HepG2 (cell line): ENCODE measurements around the gene VWCE. TPM values are rescaled to one million over a fixed set of nuclear protein-coding genes. Genes with fewer than 3 reads are reported as not detected.

Experiments
- AGO2 ChIP-seq: fragments of 200-400 bp; formaldehyde crosslinking; optimal IDR thresholded peaks from 2 replicates; pipeline ENCODE3; 2017; ENCODE audit warnings: mild to moderate bottlenecking, low read depth, low read length, moderate library complexity
- ARNT2 ChIP-seq: sonication (generic); formaldehyde crosslinking; IDR thresholded peaks from 2 replicates; pipeline ENCODE4 v1.8.0; 2022; ENCODE audit warnings: mild to moderate bottlenecking, low read depth, missing genetic modification reagents, moderate library complexity
- CBFB ChIP-seq: sonication (generic); formaldehyde crosslinking; IDR thresholded peaks from 2 replicates; pipeline ENCODE4 v1.4.0; 2020; ENCODE audit warnings: missing genetic modification reagents
- NFIB ChIP-seq: sonication (generic); formaldehyde crosslinking; IDR thresholded peaks from 2 replicates; pipeline ENCODE4 v1.9.0; 2021; ENCODE audit warnings: missing genetic modification reagents, mild to moderate bottlenecking, borderline replicate concordance
- NFIC ChIP-seq: IDR thresholded peaks from 2 replicates; pipeline ENCODE4 v1.6.1; 2012; ENCODE audit warnings: mild to moderate bottlenecking, low read length, inconsistent platforms
- NR2F6 ChIP-seq, 2 experiments: IDR thresholded peaks; 2 replicates each; pipeline ENCODE4 v1.6.1; 2016; ENCODE audit warnings: antibody characterized with exemption in 1 of 2, mild to moderate bottlenecking in 1 of 2
- PRMT3 ChIP-seq: sonication (generic); formaldehyde crosslinking; IDR thresholded peaks from 2 replicates; pipeline ENCODE4 v1.8.1; 2022; ENCODE audit warnings: low read depth, mild to moderate bottlenecking, moderate library complexity, missing genetic modification reagents, borderline replicate concordance
- SAP130 ChIP-seq: IDR thresholded peaks from 2 replicates; pipeline ENCODE4 v1.6.1; 2016; ENCODE audit warnings: low read depth
- ZFP37 ChIP-seq: sonication (generic); formaldehyde crosslinking; IDR thresholded peaks from 2 replicates; pipeline ENCODE4 v1.4.0; 2020; ENCODE audit warnings: missing genetic modification reagents, borderline replicate concordance
- ZMAT5 ChIP-seq: sonication (generic); formaldehyde crosslinking; IDR thresholded peaks from 2 replicates; pipeline ENCODE4 v1.5.0; 2020; ENCODE audit warnings: mild to moderate bottlenecking, low read depth, missing genetic modification reagents, borderline replicate concordance
- ZNF230 ChIP-seq: sonication (generic); formaldehyde crosslinking; IDR thresholded peaks from 2 replicates; pipeline ENCODE4 v1.4.0; 2020; ENCODE audit warnings: mild to moderate bottlenecking, missing genetic modification reagents
- ZNF337 ChIP-seq: sonication (generic); formaldehyde crosslinking; IDR thresholded peaks from 2 replicates; pipeline ENCODE4 v1.5.1; 2020; ENCODE audit warnings: missing genetic modification reagents, low read depth, mild to moderate bottlenecking, borderline replicate concordance
- ZNF414 ChIP-seq: sonication (generic); formaldehyde crosslinking; IDR thresholded peaks from 2 replicates; pipeline ENCODE4 v1.5.0; 2020; ENCODE audit warnings: missing genetic modification reagents
- ZNF563 ChIP-seq: sonication (generic); formaldehyde crosslinking; IDR thresholded peaks from 2 replicates; pipeline ENCODE4 v1.8.0; 2022; ENCODE audit warnings: mild to moderate bottlenecking, moderate library complexity, missing genetic modification reagents
- ZNF709 ChIP-seq: sonication (generic); formaldehyde crosslinking; IDR thresholded peaks from 2 replicates; pipeline ENCODE4 v1.5.0; 2020; ENCODE audit warnings: mild to moderate bottlenecking, missing genetic modification reagents
- polyA plus RNA-seq, 8 experiments: library from polyadenylated mRNA; depleted of rRNA in 3 of 8; stranded (reverse) in 7 of 8; unstranded in 1 of 8; fragments of >200 nt; fragmentation: Illumina TruSeq in 4 of 8; extraction: Trizol in 4 of 8; gene quantifications; 2 replicates each; pipeline versions ENCODE4 v1.2.1 to v1.2.3, GENCODE V29; 2011 to 2016; ENCODE audit warnings: low read depth in 4 of 8, missing spikeins in 1 of 8, mixed read lengths in 1 of 8; ENCODE audit not compliant: insufficient read depth in 1 of 8
- total RNA-seq, 5 experiments: library from RNA; depleted of rRNA; stranded (reverse); fragments of >200 nt; fragmentation: Illumina TruSeq; extraction: Trizol; gene quantifications; 2 replicates each; pipeline ENCODE4 v1.2.3, GENCODE V29; 2016; ENCODE audit warnings: low read depth in 1 of 5
- TF ChIP-seq, protein P1 (sequence below): sonication (generic); formaldehyde crosslinking; IDR thresholded peaks from 2 replicates; pipeline ENCODE4 v1.9.0; 2021; ENCODE audit warnings: missing genetic modification reagents, borderline replicate concordance
- TF ChIP-seq, protein P2 (sequence below): sonication (generic); formaldehyde crosslinking; IDR thresholded peaks from 2 replicates; pipeline ENCODE4 v1.4.0; 2020; ENCODE audit warnings: missing genetic modification reagents; ENCODE audit errors: not compliant biosample characterization
- TF ChIP-seq, protein P3 (sequence below): sonication (generic); formaldehyde crosslinking; IDR thresholded peaks from 2 replicates; pipeline ENCODE4 v1.8.0; 2022; ENCODE audit warnings: missing genetic modification reagents, mild to moderate bottlenecking, inconsistent platforms, borderline replicate concordance

VWCE gene
- total and polyA plus RNA-seq, 2 of the 13 experiments (the other 11 are each of a cell fraction or from before 2014, with no cell fraction given): 27.6 to 58.3 TPM

DNA sequence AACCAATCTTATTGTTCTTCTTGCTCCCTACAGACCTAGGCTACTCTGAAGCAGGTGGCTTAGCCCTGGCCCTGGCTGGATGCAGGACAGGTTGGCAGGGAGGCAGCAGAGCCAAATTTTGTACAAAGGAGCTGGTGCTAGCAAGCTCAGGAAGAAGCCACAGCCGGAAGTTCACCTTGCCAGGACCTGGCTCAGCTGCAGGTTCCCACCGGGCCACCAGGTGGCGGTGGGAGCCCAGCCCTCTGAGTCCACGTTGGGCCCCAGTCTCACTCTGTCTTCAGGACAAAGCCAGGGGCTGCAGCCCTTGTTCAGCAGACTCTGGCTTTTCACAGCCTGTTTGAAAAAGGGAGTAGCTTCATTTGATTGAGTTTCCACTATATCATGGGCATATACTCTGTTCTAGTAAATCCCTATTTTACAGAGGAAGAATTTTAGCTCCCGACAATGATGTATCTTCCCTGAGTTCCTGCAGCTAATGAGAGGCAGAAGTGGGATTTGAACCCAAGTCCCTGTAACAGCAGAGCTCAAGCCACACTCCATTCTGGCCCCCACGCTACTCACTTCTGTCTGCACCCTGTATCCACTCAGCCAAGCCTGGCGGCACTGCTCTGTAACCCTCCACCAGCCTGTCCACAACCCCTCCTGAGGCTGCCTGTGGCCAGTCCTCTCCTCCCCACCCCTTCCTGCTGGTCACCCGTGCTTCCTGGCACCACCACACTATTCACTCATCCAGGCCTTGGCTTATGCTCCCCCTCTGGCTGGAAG lies 41.2 kb upstream of the VWCE start (continued):
- TF ChIP-seq, protein P1, sequence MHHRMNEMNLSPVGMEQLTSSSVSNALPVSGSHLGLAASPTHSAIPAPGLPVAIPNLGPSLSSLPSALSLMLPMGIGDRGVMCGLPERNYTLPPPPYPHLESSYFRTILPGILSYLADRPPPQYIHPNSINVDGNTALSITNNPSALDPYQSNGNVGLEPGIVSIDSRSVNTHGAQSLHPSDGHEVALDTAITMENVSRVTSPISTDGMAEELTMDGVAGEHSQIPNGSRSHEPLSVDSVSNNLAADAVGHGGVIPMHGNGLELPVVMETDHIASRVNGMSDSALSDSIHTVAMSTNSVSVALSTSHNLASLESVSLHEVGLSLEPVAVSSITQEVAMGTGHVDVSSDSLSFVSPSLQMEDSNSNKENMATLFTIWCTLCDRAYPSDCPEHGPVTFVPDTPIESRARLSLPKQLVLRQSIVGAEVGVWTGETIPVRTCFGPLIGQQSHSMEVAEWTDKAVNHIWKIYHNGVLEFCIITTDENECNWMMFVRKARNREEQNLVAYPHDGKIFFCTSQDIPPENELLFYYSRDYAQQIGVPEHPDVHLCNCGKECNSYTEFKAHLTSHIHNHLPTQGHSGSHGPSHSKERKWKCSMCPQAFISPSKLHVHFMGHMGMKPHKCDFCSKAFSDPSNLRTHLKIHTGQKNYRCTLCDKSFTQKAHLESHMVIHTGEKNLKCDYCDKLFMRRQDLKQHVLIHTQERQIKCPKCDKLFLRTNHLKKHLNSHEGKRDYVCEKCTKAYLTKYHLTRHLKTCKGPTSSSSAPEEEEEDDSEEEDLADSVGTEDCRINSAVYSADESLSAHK (CRISPR knock-in tag): no peak
- TF ChIP-seq AGO2 (no peak), SAP130 (peak; percentile 74), NR2F6 (IDR thresholded peaks at IDR 0.05) (no peak), NR2F6 (CRISPR knock-in tag; IDR thresholded peaks at IDR 0.05) (no peak), ZNF414 (CRISPR knock-in tag) (no peak), ZNF230 (CRISPR knock-in tag) (no peak), CBFB (CRISPR knock-in tag) (peak; percentile 25; the same call in 1 of the 2 replicates), PRMT3 (no peak), ARNT2 (CRISPR knock-in tag) (no peak), NFIC (no peak), NFIB (no peak), ZMAT5 (CRISPR knock-in tag) (no peak), ZFP37 (CRISPR knock-in tag) (no peak), ZNF563 (CRISPR knock-in tag) (no peak), ZNF709 (no peak), ZNF337 (CRISPR knock-in tag) (no peak)
- TF ChIP-seq, protein P2, sequence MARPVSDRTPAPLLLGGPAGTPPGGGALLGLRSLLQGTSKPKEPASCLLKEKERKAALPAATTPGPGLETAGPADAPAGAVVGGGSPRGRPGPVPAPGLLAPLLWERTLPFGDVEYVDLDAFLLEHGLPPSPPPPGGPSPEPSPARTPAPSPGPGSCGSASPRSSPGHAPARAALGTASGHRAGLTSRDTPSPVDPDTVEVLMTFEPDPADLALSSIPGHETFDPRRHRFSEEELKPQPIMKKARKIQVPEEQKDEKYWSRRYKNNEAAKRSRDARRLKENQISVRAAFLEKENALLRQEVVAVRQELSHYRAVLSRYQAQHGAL (CRISPR knock-in tag): no peak
- TF ChIP-seq, protein P3, sequence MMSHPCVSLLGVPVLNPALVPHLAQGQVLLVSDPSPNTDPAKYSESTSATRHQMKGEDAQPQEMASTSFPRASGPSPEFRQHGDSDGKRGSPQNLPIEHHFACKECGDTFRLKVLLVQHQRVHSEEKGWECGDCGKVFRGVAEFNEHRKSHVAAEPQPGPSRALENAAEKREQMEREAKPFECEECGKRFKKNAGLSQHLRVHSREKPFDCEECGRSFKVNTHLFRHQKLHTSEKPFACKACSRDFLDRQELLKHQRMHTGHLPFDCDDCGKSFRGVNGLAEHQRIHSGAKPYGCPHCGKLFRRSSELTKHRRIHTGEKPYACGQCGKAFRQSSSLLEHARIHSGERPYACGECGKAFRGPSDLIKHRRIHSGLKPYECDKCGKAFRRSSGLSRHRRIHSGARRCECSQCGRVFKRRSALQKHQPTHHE (CRISPR knock-in tag): no peak
